ENCODE results near the gene SLC16A6. TPM values are rescaled to one million over a fixed set of nuclear protein-coding genes. Genes with fewer than 3 reads are reported as not detected.
"Not testable (repeated sequence)": the region's sequence is repeated elsewhere in the genome, so short reads cannot be mapped to it uniquely, and the experiment has no call there.

The SLC16A6 gene
- total RNA-seq, 1 donor from 2014 or later, result 0.08 TPM

- H3K27me3 ChIP-seq (ENCODE audit: low read depth); H3K36me3 ChIP-seq; intact Hi-C loops (cut with micrococcal nuclease); H3K9me3 ChIP-seq (replicated peaks); DNase-seq; H3K4me3 ChIP-seq: not testable (repeated sequence)
- peaks cover 14% of the 10 kb centered on the region for H3K4me1 ChIP-seq
- H3K27ac ChIP-seq (replicated peaks), result peak overlapping the region; percentile 90
Observed at GRCh38 chr17:68234726-68235335, 56.1 kb downstream of the SLC16A6 start.

- peaks cover 22% of the 10 kb centered on the region for H3K4me1 ChIP-seq
- H3K36me3 ChIP-seq; H3K4me3 ChIP-seq; H3K27ac ChIP-seq (replicated peaks); DNase-seq; H3K27me3 ChIP-seq (ENCODE audit: low read depth); intact Hi-C loops (cut with micrococcal nuclease); H3K9me3 ChIP-seq (replicated peaks): not testable (repeated sequence)
Observed at GRCh38 chr17:68232741-68233140, 58.2 kb downstream of the SLC16A6 start.

- H3K27ac ChIP-seq (replicated peaks), result no peak overlapping the region
- no peaks in the 10 kb centered on the region for H3K27me3 ChIP-seq (ENCODE audit: low read depth)
- no peaks in the 10 kb centered on the region for H3K9me3 ChIP-seq (replicated peaks)
- TF ChIP-seq, protein P1, sequence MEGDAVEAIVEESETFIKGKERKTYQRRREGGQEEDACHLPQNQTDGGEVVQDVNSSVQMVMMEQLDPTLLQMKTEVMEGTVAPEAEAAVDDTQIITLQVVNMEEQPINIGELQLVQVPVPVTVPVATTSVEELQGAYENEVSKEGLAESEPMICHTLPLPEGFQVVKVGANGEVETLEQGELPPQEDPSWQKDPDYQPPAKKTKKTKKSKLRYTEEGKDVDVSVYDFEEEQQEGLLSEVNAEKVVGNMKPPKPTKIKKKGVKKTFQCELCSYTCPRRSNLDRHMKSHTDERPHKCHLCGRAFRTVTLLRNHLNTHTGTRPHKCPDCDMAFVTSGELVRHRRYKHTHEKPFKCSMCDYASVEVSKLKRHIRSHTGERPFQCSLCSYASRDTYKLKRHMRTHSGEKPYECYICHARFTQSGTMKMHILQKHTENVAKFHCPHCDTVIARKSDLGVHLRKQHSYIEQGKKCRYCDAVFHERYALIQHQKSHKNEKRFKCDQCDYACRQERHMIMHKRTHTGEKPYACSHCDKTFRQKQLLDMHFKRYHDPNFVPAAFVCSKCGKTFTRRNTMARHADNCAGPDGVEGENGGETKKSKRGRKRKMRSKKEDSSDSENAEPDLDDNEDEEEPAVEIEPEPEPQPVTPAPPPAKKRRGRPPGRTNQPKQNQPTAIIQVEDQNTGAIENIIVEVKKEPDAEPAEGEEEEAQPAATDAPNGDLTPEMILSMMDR (IDR thresholded peaks at IDR 0.05; ENCODE audit: borderline replicate concordance), result no peak
- no peak overlapping the region for H3K4me3 ChIP-seq
- intact Hi-C loops (cut with micrococcal nuclease), result no loop called here
- H3K36me3 ChIP-seq, result no peaks in the 10 kb centered on the region
- no peak for DNase-seq
- H3K4me1 ChIP-seq, result peaks cover 22% of the 10 kb centered on the region
Observed at GRCh38 chr17:68231541-68231940, 59.4 kb downstream of the SLC16A6 start.

GRCh38 chr17:68231131-68231530 is 59.8 kb downstream of the SLC16A6 start:
- H3K36me3 ChIP-seq; H3K9me3 ChIP-seq (replicated peaks); H3K4me3 ChIP-seq; H3K27me3 ChIP-seq (ENCODE audit: low read depth); H3K27ac ChIP-seq (replicated peaks); DNase-seq; intact Hi-C loops (cut with micrococcal nuclease): not testable (repeated sequence)
- peaks cover 22% of the 10 kb centered on the region for H3K4me1 ChIP-seq

DNA sequence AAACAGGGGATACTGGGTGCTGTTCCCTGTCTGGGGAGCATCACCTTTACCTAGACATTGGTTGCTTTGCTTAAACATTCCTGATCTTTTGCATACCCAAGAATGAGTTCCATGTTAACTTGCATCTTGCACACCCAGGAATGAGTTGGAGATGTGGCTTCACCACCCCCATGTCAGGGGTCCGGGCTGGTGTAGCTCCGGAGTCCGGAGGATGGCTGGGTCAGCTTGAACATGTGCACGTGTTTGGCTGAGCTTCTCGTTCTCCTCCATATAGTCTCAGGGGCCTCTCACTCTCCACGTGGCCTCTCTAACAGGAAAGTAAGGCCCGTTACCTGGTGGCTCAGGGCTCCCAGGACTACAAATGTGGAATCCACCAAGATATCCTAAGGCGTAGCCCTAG is 61.3 kb downstream of the SLC16A6 start:
- TF ChIP-seq, protein P1 (IDR thresholded peaks at IDR 0.05; ENCODE audit: borderline replicate concordance), result no peak
- Histone ChIP-seq H3K9me3 (replicated peaks) (no peaks in the 10 kb centered on the region), H3K27ac (replicated peaks) (peak overlapping the region; percentile 40), H3K4me3 (no peak overlapping the region), H3K27me3 (ENCODE audit: low read depth) (no peaks in the 10 kb centered on the region), H3K36me3 (no peaks in the 10 kb centered on the region), H3K4me1 (peaks cover 14% of the 10 kb centered on the region)
- no peak for DNase-seq
- intact Hi-C loops (cut with micrococcal nuclease), result no loop called here

DNA sequence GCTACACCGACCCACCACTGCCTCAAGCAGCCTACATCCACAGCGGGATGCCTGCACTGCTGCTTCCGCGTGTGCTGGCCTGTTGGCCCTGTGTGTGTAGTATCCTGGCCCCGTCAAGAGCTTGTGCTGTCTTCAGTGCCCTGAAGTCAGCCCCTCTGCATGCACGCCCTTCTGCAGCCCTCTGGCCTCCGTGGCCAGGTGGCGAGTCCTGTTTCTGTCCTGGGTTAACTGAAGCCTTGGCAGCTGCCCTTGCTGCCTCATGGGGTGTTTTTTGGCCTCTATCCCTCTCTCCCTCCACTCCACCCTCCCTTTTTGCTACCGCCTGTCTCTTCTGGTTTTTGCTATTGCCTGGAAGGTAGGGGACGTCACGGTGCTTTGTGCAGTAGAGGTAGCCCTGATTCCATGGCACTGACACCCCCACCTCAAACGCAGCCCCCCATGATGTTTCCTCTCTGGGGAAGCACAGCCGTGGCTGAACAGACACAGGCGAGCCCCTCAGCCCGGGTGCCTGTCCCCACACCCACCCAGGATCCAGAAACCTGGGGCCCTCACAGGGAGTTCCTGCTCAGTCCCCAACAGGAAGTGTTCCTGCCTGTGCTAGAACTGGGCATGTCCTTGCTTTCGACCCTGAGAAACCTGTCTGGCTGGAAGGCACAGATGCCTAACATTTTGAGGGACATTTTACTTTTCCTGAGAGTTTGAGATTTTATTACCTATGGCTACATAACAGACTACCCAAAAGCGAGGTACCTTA is 61.9 kb downstream of the SLC16A6 start:
- TF ChIP-seq, protein P1 (IDR thresholded peaks at IDR 0.05; ENCODE audit: borderline replicate concordance), result no peak
- peak overlapping the region; percentile 40 for H3K27ac ChIP-seq (replicated peaks)
- intact Hi-C loops (cut with micrococcal nuclease), result no loop called here

GRCh38 chr17:68228039-68228680 is 62.8 kb downstream of the SLC16A6 start:
- H3K27ac ChIP-seq (replicated peaks); H3K27me3 ChIP-seq (ENCODE audit: low read depth); H3K4me1 ChIP-seq; H3K4me3 ChIP-seq; H3K9me3 ChIP-seq (replicated peaks); H3K36me3 ChIP-seq; DNase-seq; intact Hi-C loops (cut with micrococcal nuclease): not testable (repeated sequence)

More for the DNA sequence above, 61.9 kb downstream of the SLC16A6 start:
- peaks cover 8% of the 10 kb centered on the region for H3K4me1 ChIP-seq
- H3K36me3 ChIP-seq, result no peaks in the 10 kb centered on the region
- no peaks in the 10 kb centered on the region for H3K9me3 ChIP-seq (replicated peaks)
- DNase-seq, result no peak
- H3K4me3 ChIP-seq, result no peak overlapping the region
- H3K27me3 ChIP-seq (ENCODE audit: low read depth), result no peaks in the 10 kb centered on the region

- H3K27ac ChIP-seq (replicated peaks); DNase-seq; H3K4me3 ChIP-seq; H3K4me1 ChIP-seq; H3K9me3 ChIP-seq (replicated peaks); H3K27me3 ChIP-seq (ENCODE audit: low read depth); intact Hi-C loops (cut with micrococcal nuclease); H3K36me3 ChIP-seq: not testable (repeated sequence)
Observed at GRCh38 chr17:68225055-68225454, 65.9 kb downstream of the SLC16A6 start.
